GM13977 (cell line): ENCODE data around the gene KLRC4.

Experiments
- DNase-seq: peaks from one replicate; pipeline ENCODE4 v3.0.0; 2012; ENCODE audit warnings: low spot score
- CTCF ChIP-seq: IDR thresholded peaks from 2 replicates; pipeline ENCODE4 v1.5.1; 2012; ENCODE audit warnings: mild to moderate bottlenecking, control low read depth; ENCODE audit not compliant: insufficient read depth; ENCODE audit errors: extremely low read depth, missing control alignments
- in situ Hi-C: fragments of 300-500 bp; cut with MboI; formaldehyde crosslinking; loops from one replicate; pipeline ENCODE4 v1.12.0; 2022; ENCODE audit warnings: low sequenced_read_pairs, low pct_unique_long_range_greater_than_20kb, mixed read lengths, inconsistent platforms; ENCODE audit not compliant: unreplicated experiment

Gene KLRC4

DNA sequence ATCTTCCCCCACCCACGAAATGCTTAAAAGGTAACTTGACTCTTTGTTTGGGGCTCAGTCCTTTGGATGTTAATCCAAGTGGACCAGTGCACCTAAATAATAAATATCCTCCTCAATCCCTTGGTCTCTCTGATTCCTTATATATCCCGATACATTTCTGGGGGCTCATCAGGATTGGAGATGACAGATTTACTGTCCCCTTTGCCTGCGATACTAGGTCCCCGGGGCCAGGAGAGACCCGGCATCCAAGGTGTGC, 46.0 kb downstream of the KLRC4 start:
- DNase-seq, result no peak
- in situ Hi-C loops, result no loop called here
- no peak for TF ChIP-seq CTCF

DNA sequence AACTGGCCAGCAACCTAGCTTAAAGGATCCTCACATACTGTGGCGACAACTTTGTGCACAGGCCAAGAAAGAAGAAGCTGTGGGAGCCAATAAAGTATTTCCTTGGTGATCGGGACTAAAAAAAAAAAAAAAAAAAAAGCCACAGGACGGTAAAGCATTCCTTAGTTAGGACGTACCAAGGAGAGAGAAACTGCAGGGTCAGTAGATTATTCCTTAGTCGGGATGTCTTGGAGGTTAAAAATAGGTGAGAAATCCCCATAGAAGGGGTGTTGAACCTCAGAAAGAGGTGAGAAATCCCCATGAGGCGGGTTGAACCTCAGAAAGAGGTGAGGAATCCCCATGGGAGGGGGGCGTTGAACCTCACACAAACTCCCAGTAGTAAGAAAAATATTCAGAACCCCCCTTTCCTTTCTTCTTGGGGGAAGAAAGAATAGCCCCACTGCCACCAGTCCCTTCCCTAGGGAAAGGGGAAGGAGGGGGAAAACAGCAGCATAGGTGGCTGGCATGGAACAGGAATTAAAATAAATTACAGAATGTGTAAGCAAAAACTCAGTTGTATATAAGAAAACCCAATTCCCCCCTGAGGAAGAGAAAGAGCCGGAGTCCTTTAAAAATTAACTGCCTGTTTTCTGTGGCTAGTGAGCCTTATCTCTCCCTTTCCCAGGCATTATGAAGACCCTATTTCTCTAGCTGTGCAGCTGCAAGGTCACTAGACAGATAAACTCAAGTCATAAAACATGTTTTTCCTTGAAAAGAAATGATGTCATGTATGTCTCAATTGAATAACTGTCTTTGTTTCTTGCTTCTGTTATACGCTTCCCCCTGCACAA, 46.5 kb downstream of the KLRC4 start:
- no peak for TF ChIP-seq CTCF
- in situ Hi-C loops, result no loop called here
- no peak for DNase-seq

DNA sequence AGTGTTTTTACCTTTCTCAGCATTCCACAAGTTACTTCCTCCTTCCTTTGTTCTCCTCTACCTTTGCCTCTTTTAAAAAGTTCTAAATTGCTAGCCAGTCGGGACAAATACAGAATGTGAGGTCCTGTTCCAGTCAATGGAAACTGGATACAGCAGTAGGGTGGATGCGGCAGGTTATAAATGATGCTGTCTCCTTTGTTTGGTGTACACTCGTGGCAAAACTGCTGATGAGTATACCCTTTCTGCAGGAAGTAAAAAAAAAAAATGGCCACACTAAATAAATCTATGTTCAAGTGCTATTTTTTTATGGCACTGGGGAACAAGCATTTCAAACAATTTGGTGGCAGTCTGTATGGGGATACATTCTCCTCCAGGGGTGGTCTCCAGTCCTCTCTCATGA, 47.2 kb downstream of the KLRC4 start:
- no peak for DNase-seq
- in situ Hi-C loops, result no loop called here
- no peak for TF ChIP-seq CTCF

GRCh38 chr12:10361622-10362021, 47.9 kb downstream of the KLRC4 start:
- no peak for DNase-seq
- TF ChIP-seq CTCF, result no peak
- in situ Hi-C loops, result no loop called here

GRCh38 chr12:10361084-10361483, 48.5 kb downstream of the KLRC4 start:
- in situ Hi-C loops, result no loop called here
- TF ChIP-seq CTCF, result no peak
- DNase-seq, result no peak

GRCh38 chr12:10358969-10359368, 50.6 kb downstream of the KLRC4 start:
- no peak for DNase-seq
- no peak for TF ChIP-seq CTCF
- in situ Hi-C loops, result no loop called here
